ENCODE results near the gene FSD1L. TPM values are rescaled to one million over a fixed set of nuclear protein-coding genes. Genes with fewer than 3 reads are reported as not detected.

Gene FSD1L
- polyA plus RNA-seq, 2 of the 4 experiments (the other 2 are of a cell fraction): 3.2 to 8.5 TPM

GRCh38 chr9:105413525-105413924 lies 34.3 kb upstream of the FSD1L start:
- WGBS (ENCODE audit: missing lambda C conversion rate): 26% methylated on average over 2 of the region's 2 CpGs
- H3K4me3 ChIP-seq: no peak overlapping the region
- TF ChIP-seq POLR2AphosphoS2 (conservative IDR thresholded peaks at IDR 0.05; ENCODE audit: low read length) (no peak), ESRRA (IDR thresholded peaks at IDR 0.05; ENCODE audit: borderline replicate concordance, low read length) (no peak), SREBF2 (IDR thresholded peaks at IDR 0.05) (no peak), JUN (IDR thresholded peaks at IDR 0.05) (no peak), TP53 (CRISPR knock-in tag; IDR thresholded peaks at IDR 0.05) (no peak), RAD21 (conservative IDR thresholded peaks at IDR 0.05 in 1 of 2, IDR thresholded peaks at IDR 0.05 in 1 of 2) (peak; percentile 61 to 65), ATOH8 (CRISPR knock-in tag; IDR thresholded peaks at IDR 0.05; ENCODE audit: low read depth) (no peak), REST (IDR thresholded peaks at IDR 0.05) (no peak), KDM1A (IDR thresholded peaks at IDR 0.05; ENCODE audit: low read depth) (no peak), SMC3 (IDR thresholded peaks at IDR 0.05) (peak; percentile 71), CTCF (IDR thresholded peaks at IDR 0.05) (peak; percentile 41), TFCP2L1 (CRISPR knock-in tag; IDR thresholded peaks at IDR 0.05) (no peak)
- no peak for FAIRE-seq
- no peaks in the 10 kb centered on the region for H3K9me3 ChIP-seq
- no peak overlapping the region for H3K4me2 ChIP-seq
- ChIA-PET POLR2A (no interaction called here), CTCF (interaction anchor here (0.5 to 12.2 kb wide), 16 partner anchors 9 to 653 kb away, joined by 3 to 185 read pairs (median 4); partner anchors contain the start of genes ABCA1 and SLC44A1)
- ATAC-seq: peak; percentile 74 to 88; a peak in 5 of 6 replicates
- H3K27ac ChIP-seq: peak overlapping the region in 1 of 2 experiments; percentile 15; a peak in 2 of 6 replicates
- peak; percentile 29 to 58 for DNase-seq (ENCODE audit: low read depth in 1 of 2, low spot score in 1 of 2)
- peaks cover 10% of the 10 kb centered on the region; the same call in 1 of the 3 replicates for H3K4me1 ChIP-seq

- H3K4me2 ChIP-seq: peak overlapping the region; percentile 59
- DNase-seq (ENCODE audit: low read depth in 1 of 2, low spot score in 1 of 2) (peak; percentile 53 to 59), ATAC-seq (peak; percentile 81 to 88; a peak in 5 of 6 replicates), FAIRE-seq (no peak)
- no peaks in the 10 kb centered on the region for H3K9me3 ChIP-seq
- no peak for TF ChIP-seq SREBF2 (IDR thresholded peaks at IDR 0.05)
- TF ChIP-seq RAD21 (conservative IDR thresholded peaks at IDR 0.05 in 1 of 2, IDR thresholded peaks at IDR 0.05 in 1 of 2): peak; percentile 97 to 99
- peak; percentile 95 for TF ChIP-seq CTCF (IDR thresholded peaks at IDR 0.05)
- TF ChIP-seq SMC3 (IDR thresholded peaks at IDR 0.05): peak; percentile 97
- WGBS (ENCODE audit: missing lambda C conversion rate): 0% methylated on average over 6 of the region's 6 CpGs
- peaks cover 10% of the 10 kb centered on the region; the same call in 1 of the 3 replicates for H3K4me1 ChIP-seq
- POLR2A ChIA-PET: interaction anchor here (1.0 kb wide), 1 partner anchor 170 kb away, joined by 3 read pairs; the partner anchor contains the start of gene SLC44A1
- peak overlapping the region; percentile 26 to 65; a peak in 3 of 6 replicates for H3K27ac ChIP-seq
- no peak overlapping the region for H3K4me3 ChIP-seq
- CTCF ChIA-PET: interaction anchor here (0.6 to 12.2 kb wide), 80 partner anchors 8 to 652 kb away, joined by 3 to 185 read pairs (median 4); partner anchors contain the start of genes ABCA1, NIPSNAP3B and SLC44A1
These were observed 32.7 kb upstream of the FSD1L start for GRCh38 chr9:105414947-105415661.
